ENCODE data around the gene SULT1C4. TPM values are rescaled to one million over a fixed set of nuclear protein-coding genes. Genes with fewer than 3 reads are reported as not detected.
"Not testable (repeated sequence)": the region's sequence is repeated elsewhere in the genome, so short reads cannot be mapped to it uniquely, and the experiment has no call there.

The SULT1C4 gene
- polyA plus RNA-seq = 1 to 10 TPM; 2.2 to 5.2 (median 3.3) TPM

GRCh38 chr2:108377815-108378630, at the start of gene SULT1C4:
Gene SULT1C4, plus strand, starts transcription at chr2:108377954. Its CDS starts 384 bp downstream, at chr2:108378338.
- WGBS, 3 donors = 6 to 32% (median 14%) methylated on average over 13 of the region's 13 CpGs
- no peak within 1 kb of the TSS for H3K27ac ChIP-seq (ENCODE audit: low read depth, low read length)

GRCh38 chr2:108329771-108330170, 48.0 kb upstream of the SULT1C4 start:
- no peak overlapping the region for H3K27ac ChIP-seq (ENCODE audit: low read depth, low read length)
- WGBS, 3 donors = 92 to 97% (median 95%) methylated on average over 2 of the region's 2 CpGs

DNA sequence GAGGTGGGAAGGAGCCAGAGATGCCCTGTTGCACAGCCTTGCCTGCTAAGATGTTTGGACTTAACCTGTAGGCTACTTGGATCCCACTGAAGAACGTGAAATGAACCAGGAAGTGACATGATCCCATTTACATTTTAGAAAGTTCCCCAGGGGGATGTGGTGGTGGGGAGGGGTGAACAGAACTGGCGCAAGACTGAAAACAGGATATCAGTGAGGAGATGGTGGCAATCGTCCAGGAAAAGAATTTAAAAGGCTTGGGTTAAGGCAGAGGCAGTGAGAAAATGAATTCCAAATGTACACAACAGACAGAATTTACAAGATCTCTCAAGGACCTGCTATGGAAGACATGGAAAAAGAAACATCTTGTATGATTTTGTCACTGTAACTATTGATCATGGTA, 46.8 kb upstream of the SULT1C4 start:
- no peak overlapping the region for H3K27ac ChIP-seq (ENCODE audit: low read depth, low read length)
- 6 to 59% (median 8%) methylated on average over 3 of the region's 3 CpGs for WGBS, 3 donors

- WGBS, 3 donors = 37 to 49% (median 40%) methylated on average over 3 of the region's 3 CpGs
- H3K27ac ChIP-seq (ENCODE audit: low read depth, low read length) = no peak overlapping the region
These were observed 31.8 kb upstream of the SULT1C4 start for GRCh38 chr2:108345951-108346350.

GRCh38 chr2:108346827-108347226, 30.9 kb upstream of the SULT1C4 start:
- 67 to 78% (median 69%) methylated on average over 3 of the region's 3 CpGs for WGBS, 3 donors

GRCh38 chr2:108347786-108348185, 30.0 kb upstream of the SULT1C4 start:
- H3K27ac ChIP-seq (ENCODE audit: low read depth, low read length) = no peak overlapping the region
- WGBS, 3 donors = 76 to 83% (median 77%) methylated on average over 3 of the region's 3 CpGs

More at GRCh38 chr2:108346827-108347226, 30.9 kb upstream of the SULT1C4 start:
- H3K27ac ChIP-seq (ENCODE audit: low read depth, low read length) = no peak overlapping the region

DNA sequence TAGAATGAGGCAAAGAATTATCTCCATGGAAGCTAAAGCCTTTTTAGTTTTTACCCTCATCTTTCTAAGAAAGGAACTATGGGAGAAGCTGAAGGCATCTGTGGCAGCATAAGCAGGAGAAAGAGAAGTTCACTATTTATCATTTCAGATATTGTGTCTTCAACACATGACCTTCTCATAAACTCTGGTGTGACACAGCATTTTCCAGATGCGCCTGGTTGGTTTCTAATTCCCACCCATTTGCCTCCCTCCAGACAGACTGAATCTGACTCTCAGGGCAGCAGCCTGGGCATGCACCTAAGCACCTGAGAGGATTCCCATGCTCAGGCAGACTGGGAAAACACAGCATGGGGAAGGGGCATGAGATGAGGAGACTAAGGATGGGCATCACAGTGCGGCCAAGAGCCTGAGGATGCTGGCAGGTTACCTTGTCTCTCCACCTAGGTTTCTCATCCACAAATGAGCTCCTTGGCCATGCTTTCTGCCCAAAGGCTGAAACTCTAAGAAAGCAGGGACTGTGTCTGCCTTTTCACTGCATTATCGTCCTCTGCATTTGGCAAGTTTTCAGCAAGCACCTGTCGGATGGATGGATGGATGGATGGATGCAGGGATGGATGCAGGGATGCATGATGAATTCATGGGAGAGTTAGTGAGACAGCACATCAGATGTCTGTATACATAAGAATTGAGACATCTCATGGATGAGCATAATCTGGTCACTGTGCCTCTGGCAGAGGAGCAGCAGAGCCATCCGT, 28.8 kb upstream of the SULT1C4 start:
- WGBS, 3 donors = 71 to 80% (median 79%) methylated on average over 5 of the region's 5 CpGs
- no peak overlapping the region for H3K27ac ChIP-seq (ENCODE audit: low read depth, low read length)

- no peak overlapping the region for H3K27ac ChIP-seq (ENCODE audit: low read depth, low read length)
- WGBS, 3 donors = 64 to 87% (median 82%) methylated on average over 2 of the region's 2 CpGs
These were observed 28.2 kb upstream of the SULT1C4 start for GRCh38 chr2:108349571-108349928.

- no peak overlapping the region for H3K27ac ChIP-seq (ENCODE audit: low read depth, low read length)
These were observed 25.9 kb upstream of the SULT1C4 start for GRCh38 chr2:108351889-108352288.

DNA sequence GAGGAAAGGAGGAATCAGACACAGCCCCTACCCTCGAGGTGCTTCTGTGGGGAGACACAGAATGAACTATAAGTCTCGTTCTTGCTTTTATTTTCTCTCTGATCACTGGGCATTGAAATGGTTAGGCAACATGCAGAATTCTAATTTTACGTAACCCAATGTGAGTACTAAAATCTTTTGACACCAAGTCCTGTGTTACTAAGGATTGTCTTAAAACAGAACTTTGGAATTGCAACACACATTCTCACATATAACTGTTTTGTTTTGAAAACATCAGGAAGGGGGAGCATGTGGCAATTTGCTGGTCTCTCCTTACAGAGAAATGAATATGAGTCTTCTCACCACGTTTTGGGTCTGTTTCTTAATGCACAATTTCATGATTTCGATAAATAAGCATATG, 23.6 kb upstream of the SULT1C4 start:
- H3K27ac ChIP-seq (ENCODE audit: low read depth, low read length) = no peak overlapping the region
- 41 to 70% (median 46%) methylated on average over 5 of the region's 5 CpGs for WGBS, 3 donors

DNA sequence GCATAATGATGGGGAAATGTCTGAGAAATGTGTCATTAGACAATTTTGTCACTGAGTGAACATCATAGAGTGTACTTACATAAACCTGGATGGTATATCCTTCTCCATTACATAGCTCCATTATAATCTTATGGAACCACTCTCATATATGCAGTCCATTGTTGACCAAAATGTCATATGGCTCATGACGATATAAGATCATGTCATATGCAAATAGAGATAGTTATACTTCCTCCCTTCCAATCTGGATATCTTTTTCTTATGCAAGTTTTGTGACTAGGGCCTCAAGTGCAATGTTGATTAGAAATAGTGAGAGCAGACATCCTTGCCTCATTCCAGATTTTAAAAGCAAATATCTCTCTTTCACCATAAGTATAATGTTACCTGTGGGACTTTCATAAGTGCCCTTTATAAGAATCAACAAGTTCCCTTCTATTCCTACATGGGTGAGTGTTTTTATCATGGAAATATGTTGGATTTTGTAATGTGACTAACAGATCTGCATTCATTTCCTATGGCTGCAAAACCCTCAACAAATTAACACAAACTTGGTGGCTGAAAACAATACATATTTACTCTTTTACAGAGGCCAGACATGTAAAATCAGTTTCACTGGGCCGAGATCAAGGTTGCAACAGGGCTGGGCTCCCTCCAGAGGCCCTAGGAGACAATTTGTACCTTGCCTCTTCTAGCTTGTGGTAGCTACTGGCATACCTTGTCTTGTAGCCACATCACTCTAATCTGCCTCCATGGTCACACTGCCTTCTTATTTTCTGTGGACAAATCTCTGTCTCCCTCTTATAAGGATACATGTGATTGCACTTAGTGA, 21.6 kb upstream of the SULT1C4 start:
- 68 to 74% (median 73%) methylated on average over 2 of the region's 2 CpGs for WGBS, 3 donors
- no peak overlapping the region for H3K27ac ChIP-seq (ENCODE audit: low read depth, low read length)

DNA sequence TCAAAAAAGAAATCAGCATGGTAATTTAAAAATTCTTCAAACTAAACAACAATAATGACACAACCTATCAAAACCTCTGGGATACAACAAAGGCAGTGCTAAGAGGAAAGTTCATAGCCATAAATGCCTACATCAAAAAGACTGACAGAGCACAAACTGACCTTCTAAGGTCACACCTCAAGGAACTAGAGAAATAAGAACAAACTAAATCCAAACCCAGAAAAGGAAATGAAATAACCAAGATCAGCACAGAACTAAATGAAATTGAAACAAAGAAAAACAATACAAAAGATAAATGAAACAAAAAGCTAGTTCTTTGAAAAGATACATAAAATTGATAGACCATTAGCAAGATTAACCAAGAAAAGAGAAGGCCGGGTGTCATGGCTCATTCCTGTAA, 18.4 kb upstream of the SULT1C4 start:
- not testable (repeated sequence) for H3K27ac ChIP-seq (ENCODE audit: low read depth, low read length)
- 90 to 97% (median 91%) methylated on average over 1 of the region's 1 CpG for WGBS, 3 donors

DNA sequence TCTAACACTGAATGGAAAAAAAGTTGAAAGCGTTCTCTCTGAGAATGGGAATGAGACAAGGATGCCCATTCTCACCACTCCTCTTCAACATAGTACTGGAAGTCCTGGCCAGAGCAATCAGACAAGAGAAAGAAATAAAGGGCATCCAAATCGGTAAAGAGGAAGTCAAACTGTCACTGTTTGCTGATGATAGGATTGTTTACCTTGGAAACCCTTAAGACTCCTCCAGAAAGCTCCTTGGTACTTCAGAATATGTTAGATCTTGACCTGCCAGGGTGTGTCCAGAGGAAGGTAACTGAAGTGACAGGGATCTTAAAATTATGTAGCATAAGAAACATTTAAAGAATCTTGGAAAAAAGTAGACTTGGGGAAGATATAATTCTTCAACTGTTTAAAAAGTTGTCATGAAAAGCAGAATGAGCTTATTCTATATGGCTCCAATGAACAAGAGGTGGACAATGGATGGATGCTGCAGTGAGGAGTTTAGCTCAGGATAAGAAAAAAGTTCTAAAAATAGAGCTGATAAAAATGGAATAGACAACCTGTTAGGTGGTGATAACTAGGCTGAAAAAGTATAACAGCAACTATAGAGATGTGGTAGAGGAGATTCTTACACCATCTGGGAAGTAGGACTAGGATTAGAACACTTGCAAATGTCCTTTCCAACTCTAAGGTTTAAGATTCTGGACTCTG, 16.8 kb upstream of the SULT1C4 start:
- H3K27ac ChIP-seq (ENCODE audit: low read depth, low read length) = no peak overlapping the region
- WGBS, 3 donors = 41 to 64% (median 61%) methylated on average over 2 of the region's 2 CpGs

DNA sequence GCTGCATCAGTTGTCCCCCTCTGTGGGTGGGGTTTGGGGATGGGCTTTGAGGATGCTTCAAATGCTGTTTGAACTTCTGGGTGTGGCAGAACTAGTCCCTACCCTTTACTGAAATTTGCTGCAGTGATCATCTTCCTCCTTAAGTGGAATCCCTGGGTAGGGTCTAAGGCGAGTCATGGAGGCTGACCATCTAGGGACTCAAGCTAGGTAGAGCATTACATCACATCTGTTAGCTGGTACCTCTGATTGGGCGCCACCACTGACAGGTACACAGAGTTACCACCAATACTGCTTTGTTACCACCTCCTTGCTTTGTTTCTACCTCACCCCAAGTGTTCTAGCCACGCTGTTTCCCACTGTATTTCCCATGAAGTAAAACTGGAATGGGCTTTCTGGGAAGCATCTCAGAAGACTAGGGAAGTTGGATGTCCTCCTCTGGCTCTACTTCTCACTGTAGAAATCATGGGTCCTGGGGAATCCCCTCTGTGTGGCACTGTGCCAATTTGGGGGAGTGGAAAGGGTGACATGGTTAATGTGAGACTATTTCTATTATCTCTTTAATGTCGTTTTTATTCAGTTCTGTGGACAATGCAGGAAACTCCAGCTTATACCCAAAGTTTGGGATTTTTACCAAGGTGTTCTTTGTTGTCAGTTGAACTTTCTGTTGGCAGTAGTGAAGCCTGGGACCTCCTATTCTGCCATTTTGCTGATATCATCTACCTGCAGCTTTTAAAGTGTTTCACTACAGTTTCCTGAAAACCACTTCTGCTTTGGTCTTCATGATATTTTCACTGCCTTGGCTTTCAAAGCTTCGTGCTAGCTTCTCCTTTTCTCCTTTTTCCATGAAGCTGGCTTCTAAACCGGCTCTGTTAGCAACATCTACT, 14.5 kb upstream of the SULT1C4 start:
- WGBS, 3 donors = 62 to 78% (median 72%) methylated on average over 6 of the region's 6 CpGs
- no peak overlapping the region for H3K27ac ChIP-seq (ENCODE audit: low read depth, low read length)

DNA sequence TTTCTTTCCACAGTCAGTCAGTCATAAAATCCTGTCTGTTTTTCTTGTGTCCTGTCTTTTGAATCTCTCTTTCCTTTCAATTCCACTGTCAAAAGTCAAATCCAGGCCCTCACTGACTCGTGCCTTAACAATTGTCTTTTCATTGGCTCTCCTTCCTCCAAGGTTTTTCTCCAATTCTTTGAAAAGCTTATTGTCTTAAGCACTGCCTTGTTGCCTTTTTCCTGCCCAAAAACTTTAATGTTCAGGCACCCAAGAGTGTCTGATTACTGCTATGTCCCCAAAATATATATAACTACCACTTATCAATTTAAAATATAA, 13.9 kb upstream of the SULT1C4 start:
- 47 to 58% (median 58%) methylated on average over 1 of the region's 1 CpG for WGBS, 3 donors
- no peak overlapping the region for H3K27ac ChIP-seq (ENCODE audit: low read depth, low read length)

DNA sequence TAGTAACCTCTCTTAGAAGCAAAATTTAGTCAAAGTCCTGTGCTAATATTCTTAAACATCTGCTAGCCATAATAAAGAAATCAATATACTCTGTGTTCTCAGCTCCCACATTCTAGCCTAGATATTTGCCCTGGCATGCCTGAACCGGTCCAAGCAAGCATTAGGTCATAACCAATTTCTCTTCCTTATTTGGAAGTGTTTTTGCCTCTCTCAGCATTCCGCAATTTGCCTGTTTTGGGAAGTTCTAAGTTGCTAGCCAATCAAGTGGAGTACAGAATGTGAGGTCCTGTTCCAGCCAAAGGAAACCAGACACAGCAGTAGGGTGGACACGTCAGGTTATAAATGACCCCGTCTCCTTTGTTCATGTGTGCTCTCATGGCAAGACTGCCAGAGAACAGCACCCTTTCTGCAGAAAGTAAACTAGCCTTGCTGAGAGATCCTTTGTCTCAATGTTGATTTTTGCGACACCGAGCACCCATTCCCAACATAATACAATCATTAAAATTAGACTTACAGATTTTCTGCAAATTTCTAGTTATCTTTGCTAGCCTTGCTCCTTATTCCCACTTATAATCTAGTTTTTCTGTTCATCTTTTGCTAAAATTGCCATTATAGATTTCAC, 13.0 kb upstream of the SULT1C4 start:
- 83 to 90% (median 86%) methylated on average over 6 of the region's 6 CpGs for WGBS, 3 donors
- no peak overlapping the region for H3K27ac ChIP-seq (ENCODE audit: low read depth, low read length)

DNA sequence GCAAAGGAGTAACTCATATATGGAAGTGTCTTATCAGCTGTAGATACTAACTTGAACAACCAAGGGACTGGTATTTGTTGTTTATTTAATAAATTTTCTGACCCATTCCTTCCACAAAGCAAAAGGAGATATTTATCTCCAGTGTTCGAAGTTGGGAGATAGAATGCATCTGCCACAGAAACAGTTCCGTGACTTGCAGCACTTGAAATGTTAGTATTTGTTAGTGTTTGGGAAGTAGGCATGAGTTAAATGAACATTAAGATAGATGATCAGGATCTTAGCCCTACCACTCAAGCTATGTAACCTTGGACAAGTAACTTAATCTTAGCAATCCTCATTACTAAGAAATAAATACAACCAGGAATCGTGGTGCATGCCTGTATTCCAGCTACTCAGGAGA, 12.1 kb upstream of the SULT1C4 start:
- H3K27ac ChIP-seq (ENCODE audit: low read depth, low read length) = no peak overlapping the region
- 80 to 88% (median 87%) methylated on average over 3 of the region's 3 CpGs for WGBS, 3 donors
